IPS DF 4.7 (cell line): ENCODE measurements around the gene MAN2B2.
"Not testable (repeated sequence)": the region's sequence is repeated elsewhere in the genome, so short reads cannot be mapped to it uniquely, and the experiment has no call there.

ENCODE experiments used
- DNase-seq: peaks from one replicate; pipeline ENCODE4 v3.0.0-alpha.2; 2013; ENCODE audit warnings: low spot score; ENCODE audit errors: extremely low read depth

MAN2B2 gene

GRCh38 chr4:6613676-6614651, 39.0 kb downstream of the MAN2B2 start:
- no peak for DNase-seq

GRCh38 chr4:6614701-6615230, 39.8 kb downstream of the MAN2B2 start:
- DNase-seq, result no peak

GRCh38 chr4:6616087-6616995, 41.4 kb downstream of the MAN2B2 start:
- DNase-seq, result no peak

GRCh38 chr4:6617246-6617645, 42.3 kb downstream of the MAN2B2 start:
- DNase-seq, result no peak

- DNase-seq, result no peak
Measured at GRCh38 chr4:6618386-6619115, 43.6 kb downstream of the MAN2B2 start.

- DNase-seq, result no peak
Measured at GRCh38 chr4:6619116-6619465, 44.1 kb downstream of the MAN2B2 start.

GRCh38 chr4:6619466-6620255, 44.7 kb downstream of the MAN2B2 start:
- DNase-seq, result no peak

- no peak for DNase-seq
Measured at GRCh38 chr4:6620296-6620695, 45.3 kb downstream of the MAN2B2 start.

GRCh38 chr4:6620891-6621555, 46.0 kb downstream of the MAN2B2 start:
- DNase-seq, result no peak

GRCh38 chr4:6621556-6621927, 46.6 kb downstream of the MAN2B2 start:
- DNase-seq, result no peak

GRCh38 chr4:6622744-6623143, 47.8 kb downstream of the MAN2B2 start:
- no peak for DNase-seq

- DNase-seq, result no peak
Measured at GRCh38 chr4:6625256-6625655, 50.3 kb downstream of the MAN2B2 start.

- DNase-seq, result no peak
Measured at GRCh38 chr4:6626066-6626465, 51.1 kb downstream of the MAN2B2 start.

GRCh38 chr4:6627832-6628231, 52.8 kb downstream of the MAN2B2 start:
- no peak for DNase-seq

GRCh38 chr4:6628484-6628883, 53.5 kb downstream of the MAN2B2 start:
- not testable (repeated sequence) for DNase-seq

GRCh38 chr4:6632125-6632524, 57.1 kb downstream of the MAN2B2 start:
- DNase-seq, result no peak

GRCh38 chr4:6633091-6633906, 58.3 kb downstream of the MAN2B2 start:
- DNase-seq, result no peak

GRCh38 chr4:6634746-6635145, 59.8 kb downstream of the MAN2B2 start:
- DNase-seq, result no peak

GRCh38 chr4:6639137-6639680, 64.2 kb downstream of the MAN2B2 start:
- no peak for DNase-seq
